Endothelial cell of umbilical vein (primary cell): ENCODE data around the gene NCAN. TPM values are rescaled to one million over a fixed set of nuclear protein-coding genes. Genes with fewer than 3 reads are reported as not detected.

Experiments used
- Bru-seq: library from RNA; stranded (reverse); fragments of 400-500 nt; gene quantifications from one replicate; lab custom pipeline; 2021; lab: Mats Ljungman, UMichigan
- BruChase-seq, 2 experiments: library from RNA; stranded (reverse); fragments of 400-500 nt; gene quantifications; one replicate each; lab custom pipeline; 2021; lab: Mats Ljungman, UMichigan
- BruUV-seq: library from RNA; stranded (reverse); fragments of 400-500 nt; replicated peaks from 2 replicates; lab custom pipeline; 2021; lab: Mats Ljungman, UMichigan
- CTCF ChIA-PET: fragments of 300-600, 350-600 bp; sonication (Branson Sonifier 250); formaldehyde crosslinking; loops from one replicate; lab custom pipeline; 2021; ENCODE audit warnings: antibody characterized with exemption, inconsistent platforms; lab: Charles Lee
- POLR2A ChIA-PET: fragments of 300-600, 350-600 bp; sonication (Branson Sonifier 250); formaldehyde crosslinking; loops from one replicate; lab custom pipeline; 2021; ENCODE audit warnings: antibody characterized with exemption, inconsistent platforms; lab: Charles Lee
- DNase-seq: peaks from one replicate; pipeline ENCODE4 v3.0.0-alpha.2; 2011; ENCODE audit warnings: low read depth, low spot score
- FAIRE-seq: peaks from 2 replicates; lab custom pipeline; 2011; peaks lifted over from hg19 to GRCh38; lab: Jason Lieb, UNC
- H2AFZ ChIP-seq: 2 replicates; pipeline ENCODE4 v1.6.0; 2012; ENCODE audit warnings: low read depth, low read length, control low read depth, inconsistent platforms
- H3K27ac ChIP-seq: 2 replicates; pipeline ENCODE4 v1.5.1; 2011; ENCODE audit warnings: low read depth, mild to moderate bottlenecking, control low read depth, low read length, moderate library complexity; ENCODE audit not compliant: insufficient read depth
- H3K27me3 ChIP-seq, 2 experiments: 2 replicates each; pipeline versions ENCODE4 v1.6.0 to v1.6.1; 2011; ENCODE audit warnings: low read length in 2 of 2, mixed read lengths in 1 of 2; ENCODE audit not compliant: control insufficient read depth in 2 of 2, insufficient read depth in 2 of 2
- H3K36me3 ChIP-seq, 2 experiments: 2 replicates in 1 of 2; 3 replicates in 1 of 2; pipeline ENCODE4 v1.5.1; 2011; ENCODE audit warnings: low read length in 2 of 2, mild to moderate bottlenecking in 1 of 2, moderate library complexity in 1 of 2; ENCODE audit not compliant: control insufficient read depth in 2 of 2, insufficient read depth in 2 of 2; ENCODE audit errors: extremely low read depth in 1 of 2
- H3K4me1 ChIP-seq: 3 replicates; pipeline ENCODE4 v1.5.1; 2011; ENCODE audit warnings: mild to moderate bottlenecking, low read length; ENCODE audit not compliant: control insufficient read depth, insufficient read depth; ENCODE audit errors: extremely low read depth
- H3K4me2 ChIP-seq: 2 replicates; pipeline ENCODE4 v1.6.1; 2011; ENCODE audit warnings: low read length, control low read depth, mixed read lengths; ENCODE audit not compliant: insufficient read depth
- H3K4me3 ChIP-seq, 3 experiments: fragments of 200-600 bp in 1 of 3; sonication (generic), shearing (Covaris generic) in 1 of 3; replicated peaks in 1 of 3; 2 replicates each; pipeline ENCODE4 v1.5.1; 2011 to 2016; ENCODE audit warnings: control low read depth in 3 of 3, low read length in 3 of 3, mild to moderate bottlenecking in 2 of 3, inconsistent platforms in 1 of 3, low read depth in 1 of 3, moderate library complexity in 1 of 3; ENCODE audit not compliant: insufficient read depth in 1 of 3
- H3K79me2 ChIP-seq: 2 replicates; pipeline ENCODE4 v1.6.0; 2012; ENCODE audit warnings: low read length, inconsistent platforms; ENCODE audit not compliant: control insufficient read depth, insufficient read depth
- H3K9ac ChIP-seq: replicated peaks from 2 replicates; pipeline ENCODE3; 2011; ENCODE audit warnings: low read length, control low read depth; ENCODE audit not compliant: insufficient read depth; ENCODE audit errors: extremely low read depth
- H3K9me1 ChIP-seq: replicated peaks from 3 replicates; pipeline ENCODE4 v1.6.0; 2011; ENCODE audit warnings: mild to moderate bottlenecking, low read length; ENCODE audit not compliant: control insufficient read depth, insufficient read depth; ENCODE audit errors: extremely low read depth
- H3K9me3 ChIP-seq: replicated peaks from 2 replicates; pipeline ENCODE4 v1.5.1; 2012; ENCODE audit warnings: low read length, inconsistent platforms; ENCODE audit not compliant: control insufficient read depth, insufficient read depth
- H4K20me1 ChIP-seq: replicated peaks from 2 replicates; pipeline ENCODE3; 2011; ENCODE audit warnings: mild to moderate bottlenecking, low read length; ENCODE audit not compliant: control insufficient read depth, insufficient read depth; ENCODE audit errors: extremely low read depth
- EZH2 ChIP-seq: IDR thresholded peaks from 2 replicates; pipeline ENCODE4 v1.6.1; 2012; ENCODE audit warnings: borderline replicate concordance, low read depth, mild to moderate bottlenecking, moderate library complexity, low read length, inconsistent platforms; ENCODE audit not compliant: severe bottlenecking
- FOS ChIP-seq: IDR thresholded peaks from 2 replicates; pipeline ENCODE4 v1.6.1; 2011; ENCODE audit warnings: mild to moderate bottlenecking, low read length, moderate library complexity, borderline replicate concordance; ENCODE audit not compliant: insufficient read depth
- GATA2 ChIP-seq: IDR thresholded peaks from 2 replicates; pipeline ENCODE4 v1.7.0; 2011; ENCODE audit warnings: low read depth, mild to moderate bottlenecking, moderate library complexity, mixed read lengths, low read length; ENCODE audit not compliant: insufficient read length, insufficient read depth
- JUN ChIP-seq: IDR thresholded peaks from 2 replicates; pipeline ENCODE4 v1.6.1; 2011; ENCODE audit warnings: borderline replicate concordance, low read depth; ENCODE audit not compliant: insufficient read length, insufficient read depth
- MAX ChIP-seq: IDR thresholded peaks from 2 replicates; pipeline ENCODE4 v1.6.1; 2011; ENCODE audit not compliant: insufficient read depth, insufficient read length
- MYC ChIP-seq: IDR thresholded peaks from one replicate; pipeline ENCODE4 v1.6.1; 2011; ENCODE audit warnings: mild to moderate bottlenecking, low read depth, low read length
- POLR2A ChIP-seq: IDR thresholded peaks from 2 replicates; pipeline ENCODE4 v1.6.1; 2012; ENCODE audit warnings: low read depth, mild to moderate bottlenecking, control low read depth, low read length
- POLR2AphosphoS5 ChIP-seq: IDR thresholded peaks from 2 replicates; pipeline ENCODE4 v1.6.1; 2012; ENCODE audit warnings: low read depth, mild to moderate bottlenecking, control low read depth, low read length, moderate library complexity; ENCODE audit not compliant: insufficient read depth
- dilution Hi-C: fragments of 300-500 bp; cut with MboI; formaldehyde crosslinking; loops from one replicate; pipeline ENCODE4 v1.15.0; 2019; ENCODE audit warnings: low sequenced_read_pairs; ENCODE audit not compliant: extremely low pct_ligation_motif_present
- intact Hi-C: fragments of 100-400 bp; cut with micrococcal nuclease; formaldehyde crosslinking; loops from one replicate; pipeline ENCODE4 v1.10.0; 2022
- long read RNA-seq: library from polyadenylated mRNA; stranded (forward); transcript quantifications from one replicate; pipeline ENCODE4 v2.0.0, GENCODE V29; 2021
- polyA minus RNA-seq, 3 experiments: library from RNA; depleted of rRNA, polyadenylated mRNA; stranded (reverse); fragments of >200 nt; gene quantifications; 1 replicate in 1 of 3; 2 replicates in 2 of 3; pipeline ENCODE4 v1.2.3, GENCODE V29; 2011
- polyA plus RNA-seq, 4 experiments: library from polyadenylated mRNA; depleted of rRNA in 3 of 4; stranded (reverse) in 3 of 4; unstranded in 1 of 4; fragments of >200 nt; gene quantifications; 2 replicates each; pipeline versions ENCODE4 v1.2.1 to v1.2.3, GENCODE V29; 2011 to 2012; ENCODE audit warnings: missing spikeins in 1 of 4
- total RNA-seq: library from RNA; stranded (reverse); gene quantifications from 2 replicates; pipeline ENCODE4 v1.2.3, GENCODE V29; 2021
- TF ChIP-seq, protein P1 (sequence below), 2 donors: IDR thresholded peaks; 1 replicate in 1 of 2; 2 replicates in 1 of 2; pipeline ENCODE4 v1.5.1; 2011; ENCODE audit warnings: low read length in 2 of 2, mild to moderate bottlenecking in 2 of 2, moderate library complexity in 2 of 2, control low read depth in 1 of 2, inconsistent platforms in 1 of 2, low read depth in 1 of 2; ENCODE audit not compliant: insufficient read depth in 1 of 2; ENCODE audit errors: extremely low read depth in 1 of 2

The NCAN gene
- not detected in 2 replicates for total RNA-seq
- not detected in 2 replicates for polyA plus RNA-seq
- not detected in 2 replicates for polyA plus RNA-seq (2011; cell fraction: cytosol; rRNA removed)
- polyA plus RNA-seq (2011; cell fraction: nucleus; rRNA removed): not detected in 2 replicates
- not detected in 2 replicates for polyA plus RNA-seq (2012)
- polyA minus RNA-seq: not detected in 2 replicates
- not detected for polyA minus RNA-seq (2011; cell fraction: cytosol; rRNA and poly(A)+ RNA removed)
- polyA minus RNA-seq (2011; cell fraction: nucleus; rRNA and poly(A)+ RNA removed): not detected in 2 replicates
- not detected for Bru-seq, nascent RNA
- percentile 8 among the genes with signal in this experiment for BruChase-seq, experiment 1, labeled RNA remaining after a 6-hour chase
- percentile 1 among the genes with signal in this experiment for BruChase-seq, experiment 2, labeled RNA remaining after a 2-hour chase
- long read RNA-seq: 0 reads

DNA sequence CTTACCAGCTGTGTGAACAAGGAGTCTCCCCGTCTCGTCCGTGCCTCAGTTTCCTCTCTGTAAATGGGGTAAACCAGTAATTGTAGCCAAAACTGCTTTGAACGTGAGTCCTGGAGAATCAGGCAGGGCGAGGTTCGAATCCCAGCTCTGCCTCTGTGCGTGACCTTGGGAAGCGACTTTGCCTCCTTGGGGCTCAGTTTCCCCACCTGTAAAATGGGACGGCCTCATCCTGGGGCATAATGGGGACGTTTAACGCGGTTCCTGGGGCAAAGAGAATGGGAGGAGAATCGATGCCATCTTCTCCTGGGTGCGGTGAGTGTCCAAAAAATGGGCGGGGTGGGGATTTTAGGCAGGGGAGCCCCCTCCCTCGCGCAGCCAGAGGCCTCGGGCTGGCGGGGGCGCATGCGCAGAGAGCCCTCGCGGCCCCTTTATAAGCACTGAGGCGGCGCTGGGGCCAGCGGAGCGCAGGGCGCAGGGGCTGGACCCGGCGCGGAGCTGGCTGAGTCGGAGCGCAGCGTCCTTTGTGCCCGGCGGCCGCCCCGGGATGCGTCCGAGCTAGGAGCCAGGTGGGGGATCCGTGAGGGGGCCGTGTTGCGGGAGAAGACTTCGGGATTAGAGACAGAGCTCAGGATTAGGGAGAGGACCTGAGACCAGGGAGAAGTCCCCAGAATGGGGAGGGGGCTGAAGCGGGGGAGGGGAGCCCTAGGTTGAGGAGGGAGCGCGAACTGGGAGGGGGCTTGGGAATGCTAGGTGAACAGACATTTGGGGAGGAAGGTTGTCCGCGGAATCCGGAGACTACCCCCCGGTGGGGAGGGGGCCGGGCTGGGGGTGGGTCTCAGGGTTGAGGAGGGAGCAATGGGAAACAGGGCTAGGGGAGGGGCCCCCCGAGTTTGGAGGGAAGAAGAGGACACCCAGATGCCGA is at the start of gene NCAN:
TSS of gene NCAN (plus strand) at position 460 of the 922 bp plus-strand sequence. CDS start 4,996 bp downstream, outside the sequence.
- CTCF ChIA-PET: no interaction called here
- Histone ChIP-seq H3K9me1 (no peaks in the 10 kb centered on the region), H4K20me1 (no peaks in the 10 kb centered on the region), H3K4me2 (no peak within 1 kb of the TSS), H3K79me2 (no peaks in the 10 kb centered on the region), H3K4me3 (no peak within 1 kb of the TSS), H3K36me3 (no peaks in the 10 kb centered on the region), H3K4me1 (no peaks in the 10 kb centered on the region), H3K27me3 (peaks cover 10 to 11% of the 10 kb centered on the region in 2 experiments), H2AFZ (no peak within 1 kb of the TSS), H3K9ac (no peak within 1 kb of the TSS), H3K27ac (no peak within 1 kb of the TSS), H3K9me3 (no peaks in the 10 kb centered on the region)
- DNase-seq: no peak
- dilution Hi-C loops (no loop called here), intact Hi-C loops (no loop called here)
- FAIRE-seq: no peak
- no TSS peak for BruUV-seq
- POLR2A ChIA-PET: no interaction called here
- TF ChIP-seq EZH2 (no peak), GATA2 (no peak), MAX (no peak), POLR2AphosphoS5 (no peak), MYC (no peak), FOS (no peak), JUN (no peak), POLR2A (no peak)
- TF ChIP-seq, protein P1, sequence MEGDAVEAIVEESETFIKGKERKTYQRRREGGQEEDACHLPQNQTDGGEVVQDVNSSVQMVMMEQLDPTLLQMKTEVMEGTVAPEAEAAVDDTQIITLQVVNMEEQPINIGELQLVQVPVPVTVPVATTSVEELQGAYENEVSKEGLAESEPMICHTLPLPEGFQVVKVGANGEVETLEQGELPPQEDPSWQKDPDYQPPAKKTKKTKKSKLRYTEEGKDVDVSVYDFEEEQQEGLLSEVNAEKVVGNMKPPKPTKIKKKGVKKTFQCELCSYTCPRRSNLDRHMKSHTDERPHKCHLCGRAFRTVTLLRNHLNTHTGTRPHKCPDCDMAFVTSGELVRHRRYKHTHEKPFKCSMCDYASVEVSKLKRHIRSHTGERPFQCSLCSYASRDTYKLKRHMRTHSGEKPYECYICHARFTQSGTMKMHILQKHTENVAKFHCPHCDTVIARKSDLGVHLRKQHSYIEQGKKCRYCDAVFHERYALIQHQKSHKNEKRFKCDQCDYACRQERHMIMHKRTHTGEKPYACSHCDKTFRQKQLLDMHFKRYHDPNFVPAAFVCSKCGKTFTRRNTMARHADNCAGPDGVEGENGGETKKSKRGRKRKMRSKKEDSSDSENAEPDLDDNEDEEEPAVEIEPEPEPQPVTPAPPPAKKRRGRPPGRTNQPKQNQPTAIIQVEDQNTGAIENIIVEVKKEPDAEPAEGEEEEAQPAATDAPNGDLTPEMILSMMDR (IDR thresholded peaks at IDR 0.05; ENCODE audit: extremely low read depth in 1 of 2, insufficient read depth in 1 of 2, low read depth in 1 of 2, low read length in 2 of 2): no peak
